Transverse colon (tissue), 4 donors: Measurements from ENCODE around the gene EPB41L1.

Experiments
- CTCF ChIP-seq, 5 experiments: fragments of 200-600 bp in 3 of 5; fragments of 450-650 bp in 2 of 5; sonication (generic) in 3 of 5; IDR thresholded peaks; 1 replicate in 2 of 5; 2 replicates in 3 of 5; pipeline ENCODE4 v1.5.1; 2016 to 2017; ENCODE audit warnings: antibody characterized with exemption in 5 of 5, inconsistent platforms in 3 of 5, mild to moderate bottlenecking in 2 of 5, moderate library complexity in 1 of 5
- POLR2A ChIP-seq: fragments of 450-650 bp; IDR thresholded peaks from one replicate; pipeline ENCODE4 v1.6.1; 2016; ENCODE audit warnings: antibody characterized with exemption, mild to moderate bottlenecking, moderate library complexity
- POLR2AphosphoS5 ChIP-seq, 3 donors: sonication (generic); formaldehyde crosslinking; IDR thresholded peaks; one replicate each; pipeline ENCODE4 v1.6.1; 2016; ENCODE audit warnings: antibody characterized with exemption in 3 of 3

- TF ChIP-seq CTCF (IDR thresholded peaks at IDR 0.05) (no peak), POLR2AphosphoS5 (IDR thresholded peaks at IDR 0.05) (no peak), POLR2A (no peak)
These were observed 30.6 kb downstream of the EPB41L1 start for GRCh38 chr20:36184816-36185776.
